H9 (cell line): ENCODE data around the gene ANK2. TPM values are rescaled to one million over a fixed set of nuclear protein-coding genes. Genes with fewer than 3 reads are reported as not detected.

ENCODE experiments used
- DNase-seq: peaks from one replicate; pipeline ENCODE4 v3.0.0-alpha.2; 2017
- H2AFZ ChIP-seq: one replicate; pipeline ENCODE4 v1.6.1; 2013; ENCODE audit warnings: mild to moderate bottlenecking, low read length, control low read depth, moderate library complexity
- H2AK5ac ChIP-seq: 2 replicates; pipeline ENCODE4 v1.6.1; 2013; ENCODE audit warnings: low read length, control low read depth, mixed read lengths; ENCODE audit not compliant: insufficient read length
- H2BK120ac ChIP-seq: one replicate; pipeline ENCODE4 v1.6.1; 2013; ENCODE audit warnings: low read depth, mild to moderate bottlenecking, low read length, control low read depth, inconsistent platforms; ENCODE audit not compliant: poor library complexity, severe bottlenecking
- H2BK12ac ChIP-seq: 2 replicates; pipeline ENCODE4 v1.6.1; 2013; ENCODE audit warnings: low read length, control low read depth, mixed read lengths, low read depth; ENCODE audit not compliant: insufficient read length
- H2BK15ac ChIP-seq: 2 replicates; pipeline ENCODE4 v1.6.1; 2013; ENCODE audit warnings: low read depth, low read length, control low read depth
- H2BK20ac ChIP-seq: one replicate; pipeline ENCODE4 v1.6.1; 2013; ENCODE audit warnings: low read depth, mild to moderate bottlenecking, low read length, control low read depth, inconsistent platforms; ENCODE audit not compliant: poor library complexity, severe bottlenecking
- H2BK5ac ChIP-seq: 2 replicates; pipeline ENCODE4 v1.6.1; 2013; ENCODE audit warnings: low read length, control low read depth, mixed read lengths; ENCODE audit not compliant: insufficient read length
- H3K14ac ChIP-seq: 2 replicates; pipeline ENCODE4 v1.6.1; 2013; ENCODE audit warnings: low read length, control low read depth; ENCODE audit not compliant: insufficient read depth
- H3K18ac ChIP-seq: 2 replicates; pipeline ENCODE4 v1.6.1; 2013; ENCODE audit warnings: low read depth, mild to moderate bottlenecking, mixed read lengths, low read length, control low read depth; ENCODE audit not compliant: insufficient read length
- H3K23ac ChIP-seq: 2 replicates; pipeline ENCODE4 v1.6.1; 2013; ENCODE audit warnings: low read length, control low read depth, mixed read lengths, low read depth; ENCODE audit not compliant: insufficient read length
- H3K23me2 ChIP-seq: 2 replicates; pipeline ENCODE4 v1.6.1; 2013; ENCODE audit warnings: low read depth, mild to moderate bottlenecking, mixed read lengths, low read length, control low read depth; ENCODE audit not compliant: insufficient read length, poor library complexity, severe bottlenecking
- H3K27ac ChIP-seq: 2 replicates; pipeline ENCODE4 v1.5.1; 2013; ENCODE audit warnings: low read length, control low read depth, mixed read lengths, low read depth; ENCODE audit not compliant: insufficient read length
- H3K27me3 ChIP-seq: 2 replicates; pipeline ENCODE4 v1.6.1; 2013; ENCODE audit warnings: low read length, control low read depth, inconsistent platforms; ENCODE audit not compliant: insufficient read depth
- H3K4ac ChIP-seq: 2 replicates; pipeline ENCODE4 v1.6.1; 2013; ENCODE audit warnings: low read depth, mild to moderate bottlenecking, control low read depth, inconsistent platforms, low read length, moderate library complexity
- H3K4me1 ChIP-seq: 2 replicates; pipeline ENCODE4 v1.6.1; 2013; ENCODE audit warnings: low read length, control low read depth, inconsistent platforms; ENCODE audit not compliant: insufficient read depth
- H3K4me2 ChIP-seq: 2 replicates; pipeline ENCODE4 v1.6.1; 2013; ENCODE audit warnings: low read length, control low read depth, mixed read lengths; ENCODE audit not compliant: insufficient read length, insufficient read depth
- H3K56ac ChIP-seq: 2 replicates; pipeline ENCODE4 v1.6.1; 2013; ENCODE audit warnings: low read depth, mild to moderate bottlenecking, mixed read lengths, low read length, control low read depth; ENCODE audit not compliant: insufficient read length
- H3K79me1 ChIP-seq: 2 replicates; pipeline ENCODE4 v1.6.1; 2013; ENCODE audit warnings: low read depth, mild to moderate bottlenecking, moderate library complexity, low read length, control low read depth, inconsistent platforms; ENCODE audit not compliant: insufficient read depth, poor library complexity, severe bottlenecking
- H3K79me2 ChIP-seq: 2 replicates; pipeline ENCODE4 v1.6.1; 2013; ENCODE audit warnings: low read length, control low read depth, inconsistent platforms; ENCODE audit not compliant: insufficient read depth
- H3K9ac ChIP-seq: 2 replicates; pipeline ENCODE4 v1.6.1; 2013; ENCODE audit warnings: low read length, control low read depth, mixed read lengths; ENCODE audit not compliant: insufficient read length; ENCODE audit errors: extremely low read depth
- H3K9me3 ChIP-seq: one replicate; pipeline ENCODE4 v1.6.1; 2013; ENCODE audit warnings: low read depth, low read length, inconsistent platforms; ENCODE audit not compliant: control insufficient read depth
- H3T11ph ChIP-seq: one replicate; pipeline ENCODE4 v1.6.1; 2013; ENCODE audit warnings: mild to moderate bottlenecking, low read length, control low read depth, inconsistent platforms
- H4K20me1 ChIP-seq: one replicate; pipeline ENCODE4 v1.6.1; 2013; ENCODE audit not compliant: control insufficient read depth, insufficient read length, insufficient read depth
- H4K5ac ChIP-seq: 2 replicates; pipeline ENCODE4 v1.6.1; 2013; ENCODE audit warnings: low read depth, mild to moderate bottlenecking, mixed read lengths, low read length, control low read depth; ENCODE audit not compliant: insufficient read length
- H4K8ac ChIP-seq: replicated peaks from 2 replicates; pipeline ENCODE4 v1.6.1; 2013; ENCODE audit warnings: low read length, control low read depth, mixed read lengths, low read depth; ENCODE audit not compliant: insufficient read length
- H4K91ac ChIP-seq: 2 replicates; pipeline ENCODE4 v1.6.1; 2013; ENCODE audit warnings: low read depth, mild to moderate bottlenecking, moderate library complexity, mixed read lengths, low read length, control low read depth; ENCODE audit not compliant: insufficient read length
- H3K27ac Mint-ChIP-seq, 3 experiments: 2 replicates in 2 of 3; 3 replicates in 1 of 3; pipeline ENCODE4 v1.8.0; 2020 to 2021; ENCODE audit warnings: mixed read lengths in 3 of 3, mild to moderate bottlenecking in 1 of 3, moderate library complexity in 1 of 3
- H3K27me3 Mint-ChIP-seq: 2 replicates; pipeline ENCODE4 v1.8.0; 2021; ENCODE audit warnings: low read depth, mild to moderate bottlenecking, moderate library complexity, mixed read lengths
- H3K36me3 Mint-ChIP-seq, 3 experiments: 2 replicates in 2 of 3; 3 replicates in 1 of 3; pipeline ENCODE4 v1.8.0; 2020 to 2021; ENCODE audit warnings: low read depth in 3 of 3, mixed read lengths in 3 of 3; ENCODE audit not compliant: insufficient read depth in 1 of 3
- H3K4me1 Mint-ChIP-seq, 2 experiments: 2 replicates each; pipeline ENCODE4 v1.8.0; 2020; ENCODE audit warnings: mixed read lengths in 2 of 2
- H3K4me3 Mint-ChIP-seq, 2 experiments: 2 replicates in 1 of 2; 3 replicates in 1 of 2; pipeline ENCODE4 v1.8.0; 2020 to 2021; ENCODE audit warnings: mild to moderate bottlenecking in 2 of 2, mixed read lengths in 2 of 2, moderate library complexity in 1 of 2
- H3K9me3 Mint-ChIP-seq, 2 experiments: 2 replicates in 1 of 2; 3 replicates in 1 of 2; pipeline ENCODE4 v1.8.0; 2020; ENCODE audit warnings: mild to moderate bottlenecking in 2 of 2, mixed read lengths in 2 of 2, moderate library complexity in 1 of 2
- WGBS: extraction: QIAGEN DNeasy Blood & Tissue Kit; methylation state at CpG from one replicate; pipeline ENCODE4 v1.1.7; 2013; ENCODE audit warnings: missing lambda C conversion rate, low lambda C conversion rate, mixed read lengths; ENCODE audit not compliant: insufficient read length; ENCODE audit errors: extremely low coverage; 5-methylcytosine and 5-hydroxymethylcytosine counted together
- total RNA-seq: library from RNA; stranded (reverse); gene quantifications from 2 replicates; pipeline ENCODE4 v1.2.1, GENCODE V29; 2021
- TF ChIP-seq, protein P1 (sequence below): fragments of 200-600 bp; sonication (generic); conservative IDR thresholded peaks from 3 replicates; pipeline ENCODE4 v1.8.0; 2021; ENCODE audit warnings: antibody characterized with exemption, mild to moderate bottlenecking

Gene ANK2
- total RNA-seq, 1 experiment from 2014 or later, result 36.8 TPM

DNA sequence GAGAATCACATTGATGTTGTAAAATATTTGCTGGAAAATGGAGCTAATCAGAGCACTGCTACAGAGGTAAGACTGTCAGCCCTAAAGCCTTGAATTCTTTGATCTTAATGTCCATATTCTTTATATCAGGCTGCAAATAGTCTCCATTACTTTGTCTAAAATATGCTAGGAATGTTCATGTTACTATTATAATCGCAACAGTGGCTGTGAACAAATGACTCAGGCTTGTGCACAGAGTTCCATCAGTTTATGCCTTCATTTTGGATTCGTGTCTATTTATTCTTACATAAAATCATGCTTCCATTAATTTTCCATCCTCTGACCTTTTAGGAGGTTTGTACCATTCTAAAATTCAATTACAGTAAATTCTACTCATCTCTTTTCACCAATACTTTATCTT, 182.7 kb downstream of the ANK2 start:
- Histone ChIP-seq H3K23ac (no peak overlapping the region), H2BK120ac (no peak overlapping the region), H4K20me1 (no peaks in the 10 kb centered on the region), H4K8ac (no peak overlapping the region), H2BK5ac (no peak overlapping the region), H4K5ac (no peak overlapping the region), H3K14ac (no peak overlapping the region), H3K4ac (no peak overlapping the region), H3K18ac (no peak overlapping the region), H3K27me3 (no peaks in the 10 kb centered on the region), H2BK15ac (no peak overlapping the region), H2AK5ac (no peak overlapping the region), H2AFZ (no peak overlapping the region), H2BK20ac (no peak overlapping the region), H3K9me3 (no peaks in the 10 kb centered on the region), H3K9ac (no peak overlapping the region), H3K23me2 (no peaks in the 10 kb centered on the region), H4K91ac (no peak overlapping the region), H3K27ac (no peak overlapping the region), H3K4me2 (no peak overlapping the region), H3K79me2 (no peaks in the 10 kb centered on the region), H3K56ac (no peak overlapping the region), H2BK12ac (no peak overlapping the region), H3T11ph (no peak overlapping the region), H3K4me1 (no peaks in the 10 kb centered on the region), H3K79me1 (no peaks in the 10 kb centered on the region)
- Mint-ChIP-seq H3K36me3 (peaks cover 5 to 13% (median 8%) of the 10 kb centered on the region in 3 experiments; a peak in 5 of 7 replicates), H3K27me3 (no peaks in the 10 kb centered on the region), H3K4me3 (no peak overlapping the region), H3K9me3 (no peaks in the 10 kb centered on the region), H3K27ac (no peak overlapping the region; a peak in 1 of 7 replicates), H3K4me1 (no peaks in the 10 kb centered on the region)
- WGBS, result no CpG with 5 or more reads among the region's 2 CpGs
- DNase-seq, result no peak
- TF ChIP-seq, protein P1, sequence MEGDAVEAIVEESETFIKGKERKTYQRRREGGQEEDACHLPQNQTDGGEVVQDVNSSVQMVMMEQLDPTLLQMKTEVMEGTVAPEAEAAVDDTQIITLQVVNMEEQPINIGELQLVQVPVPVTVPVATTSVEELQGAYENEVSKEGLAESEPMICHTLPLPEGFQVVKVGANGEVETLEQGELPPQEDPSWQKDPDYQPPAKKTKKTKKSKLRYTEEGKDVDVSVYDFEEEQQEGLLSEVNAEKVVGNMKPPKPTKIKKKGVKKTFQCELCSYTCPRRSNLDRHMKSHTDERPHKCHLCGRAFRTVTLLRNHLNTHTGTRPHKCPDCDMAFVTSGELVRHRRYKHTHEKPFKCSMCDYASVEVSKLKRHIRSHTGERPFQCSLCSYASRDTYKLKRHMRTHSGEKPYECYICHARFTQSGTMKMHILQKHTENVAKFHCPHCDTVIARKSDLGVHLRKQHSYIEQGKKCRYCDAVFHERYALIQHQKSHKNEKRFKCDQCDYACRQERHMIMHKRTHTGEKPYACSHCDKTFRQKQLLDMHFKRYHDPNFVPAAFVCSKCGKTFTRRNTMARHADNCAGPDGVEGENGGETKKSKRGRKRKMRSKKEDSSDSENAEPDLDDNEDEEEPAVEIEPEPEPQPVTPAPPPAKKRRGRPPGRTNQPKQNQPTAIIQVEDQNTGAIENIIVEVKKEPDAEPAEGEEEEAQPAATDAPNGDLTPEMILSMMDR, result no peak
